Measurements from ENCODE around the gene PCDHA3. TPM values are rescaled to one million over a fixed set of nuclear protein-coding genes. Genes with fewer than 3 reads are reported as not detected.
A peak's percentile ranks its signal among the peaks of the same experiment; 100 is the strongest.

Gene PCDHA3
- total RNA-seq, 1 experiment from 2014 or later: not detected

DNA sequence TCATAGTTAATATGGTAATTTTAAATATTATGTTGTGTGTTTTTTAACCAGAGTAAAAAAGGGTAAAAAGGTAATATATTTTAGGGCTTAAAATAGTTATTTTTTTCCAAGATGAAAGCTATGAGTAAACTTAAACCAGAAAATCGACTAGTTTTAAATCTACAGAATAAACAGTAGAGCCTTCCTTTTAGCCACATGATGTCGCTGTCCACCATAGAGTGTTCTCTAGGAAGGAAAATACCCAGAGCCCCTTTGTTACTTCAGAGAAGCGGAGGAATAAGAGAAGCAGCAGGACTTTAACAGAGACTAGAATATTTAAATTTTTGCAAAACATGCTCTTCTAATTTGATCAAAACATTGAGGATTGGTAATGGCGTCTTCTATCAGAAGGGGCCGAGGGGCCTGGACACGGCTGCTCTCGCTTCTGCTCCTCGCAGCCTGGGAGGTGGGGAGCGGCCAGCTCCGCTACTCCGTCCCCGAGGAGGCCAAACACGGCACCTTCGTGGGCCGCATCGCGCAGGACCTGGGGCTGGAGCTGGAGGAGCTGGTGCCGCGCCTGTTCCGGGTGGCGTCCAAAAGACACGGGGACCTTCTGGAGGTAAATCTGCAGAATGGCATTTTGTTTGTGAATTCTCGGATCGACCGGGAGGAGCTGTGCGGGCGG is 6.1 kb upstream of the PCDHA3 start, which contains the start of gene PCDHA2:
PCDHA2 (plus strand) TSS at position 258 of the 664 bp plus-strand sequence.
- H4K5ac ChIP-seq (ENCODE audit: insufficient read length, low read depth, low read length): no peak within 1 kb of the TSS
- no peak within 1 kb of the TSS for H2AK5ac ChIP-seq (ENCODE audit: insufficient read length, low read length)
- peak; percentile 52; the same call in 2 of the 3 replicates for TF ChIP-seq CTCF (conservative IDR thresholded peaks at IDR 0.05)
- no peak within 1 kb of the TSS for H3T11ph ChIP-seq (ENCODE audit: low read length)
- Mint-ChIP-seq H3K4me3 (peak within 1 kb of the TSS in 1 of 2 experiments; percentile 62; a peak in 2 of 5 replicates), H3K27me3 (ENCODE audit: low read depth) (no peaks in the 10 kb centered on the region), H3K4me1 (no peaks in the 10 kb centered on the region), H3K9me3 (peaks cover 49 to 60% of the 10 kb centered on the region in 2 experiments), H3K27ac (no peak within 1 kb of the TSS; a peak in 1 of 7 replicates), H3K36me3 (ENCODE audit: insufficient read depth in 1 of 3, low read depth in 3 of 3) (peaks cover 0 to 27% (median 10%) of the 10 kb centered on the region in 3 experiments; a peak in 6 of 7 replicates)
- H3K4me1 ChIP-seq (ENCODE audit: insufficient read depth, low read length): no peaks in the 10 kb centered on the region
- no peak within 1 kb of the TSS for H3K4ac ChIP-seq (ENCODE audit: low read depth, low read length)
- no peaks in the 10 kb centered on the region for H3K27me3 ChIP-seq (ENCODE audit: insufficient read depth, low read length)
- H3K4me2 ChIP-seq (ENCODE audit: insufficient read depth, insufficient read length, low read length): peak within 1 kb of the TSS; percentile 46
- H3K18ac ChIP-seq (ENCODE audit: insufficient read length, low read depth, low read length): no peak within 1 kb of the TSS
- no peaks in the 10 kb centered on the region for H3K79me2 ChIP-seq (ENCODE audit: insufficient read depth, low read length)
- no peak within 1 kb of the TSS for H3K9ac ChIP-seq (ENCODE audit: extremely low read depth, insufficient read length, low read length)
- no peak within 1 kb of the TSS for H2BK5ac ChIP-seq (ENCODE audit: insufficient read length, low read length)
- no peaks in the 10 kb centered on the region for H3K79me1 ChIP-seq (ENCODE audit: insufficient read depth, low read depth, low read length, poor library complexity, severe bottlenecking)
- H3K56ac ChIP-seq (ENCODE audit: insufficient read length, low read depth, low read length): no peak within 1 kb of the TSS
- H4K8ac ChIP-seq (replicated peaks; ENCODE audit: insufficient read length, low read depth, low read length): no peak within 1 kb of the TSS
- H2BK20ac ChIP-seq (ENCODE audit: low read depth, low read length, poor library complexity, severe bottlenecking): no peak within 1 kb of the TSS
- H3K23ac ChIP-seq (ENCODE audit: insufficient read length, low read depth, low read length): no peak within 1 kb of the TSS
- no peak within 1 kb of the TSS for H2BK15ac ChIP-seq (ENCODE audit: low read depth, low read length)
- peaks cover 2% of the 10 kb centered on the region for H3K23me2 ChIP-seq (ENCODE audit: insufficient read length, low read depth, low read length, poor library complexity, severe bottlenecking)
- H3K14ac ChIP-seq (ENCODE audit: insufficient read depth, low read length): no peak within 1 kb of the TSS
- DNase-seq: no peak
- no peak within 1 kb of the TSS for H2BK120ac ChIP-seq (ENCODE audit: low read depth, low read length, poor library complexity, severe bottlenecking)
- H3K9me3 ChIP-seq (ENCODE audit: control insufficient read depth, low read depth, low read length): no peaks in the 10 kb centered on the region
- no peak within 1 kb of the TSS for H2AFZ ChIP-seq (ENCODE audit: low read length)
- H4K91ac ChIP-seq (ENCODE audit: insufficient read length, low read depth, low read length): no peak within 1 kb of the TSS
- no peaks in the 10 kb centered on the region for H4K20me1 ChIP-seq (ENCODE audit: control insufficient read depth, insufficient read depth, insufficient read length)
- H3K27ac ChIP-seq (ENCODE audit: insufficient read length, low read depth, low read length): no peak within 1 kb of the TSS
- no peak within 1 kb of the TSS for H2BK12ac ChIP-seq (ENCODE audit: insufficient read length, low read depth, low read length)
- no CpG with 5 or more reads among the region's 27 CpGs for WGBS (ENCODE audit: extremely low coverage, insufficient read length, low lambda C conversion rate)
